K562 (cell line): ENCODE measurements around the gene ZNF646. TPM values are rescaled to one million over a fixed set of nuclear protein-coding genes. Genes with fewer than 3 reads are reported as not detected.
A peak's percentile ranks its signal among the peaks of the same experiment; 100 is the strongest.

Experiments used
- ATF1 ChIP-seq, 2 experiments: fragments of 450-650 bp in 1 of 2; IDR thresholded peaks; 2 replicates each; pipeline ENCODE4 v1.6.1; 2016; ENCODE audit warnings: missing compliant biosample characterization in 1 of 2, missing genetic modification characterization in 1 of 2
- BCL6 ChIP-seq: fragments of 250-450 bp; sonication (Bioruptor Pico); IDR thresholded peaks from 2 replicates; pipeline ENCODE4 v1.4.0; 2020
- CREB3L1 ChIP-seq: fragments of 450-650 bp; IDR thresholded peaks from 2 replicates; pipeline ENCODE4 v1.6.1; 2014; ENCODE audit warnings: low read depth, mild to moderate bottlenecking, moderate library complexity, borderline replicate concordance
- DDX20 ChIP-seq: fragments of 450-650 bp; IDR thresholded peaks from 2 replicates; pipeline ENCODE4 v1.6.1; 2016; ENCODE audit warnings: missing genetic modification characterization, low read depth, mild to moderate bottlenecking, missing compliant biosample characterization, moderate library complexity
- E4F1 ChIP-seq: fragments of 250-450 bp; sonication (Bioruptor Pico); IDR thresholded peaks from 2 replicates; pipeline ENCODE4 v1.5.0; 2021; ENCODE audit warnings: mild to moderate bottlenecking, borderline replicate concordance
- KDM4B ChIP-seq, 2 experiments: fragments of 450-650 bp in 1 of 2; sonication (generic) in 1 of 2; IDR thresholded peaks; 2 replicates each; pipeline ENCODE4 v1.6.1; 2016 to 2017; ENCODE audit warnings: borderline replicate concordance in 2 of 2, antibody characterized with exemption in 1 of 2, low read depth in 1 of 2, mild to moderate bottlenecking in 1 of 2
- KLF10 ChIP-seq: fragments of 250-450 bp; sonication (Bioruptor Pico); IDR thresholded peaks from 2 replicates; pipeline ENCODE4 v1.6.1; 2021; ENCODE audit warnings: matching md5 sums
- MAFG ChIP-seq: fragments of 450-650 bp; conservative IDR thresholded peaks from 2 replicates; pipeline ENCODE4 v1.6.1; 2016; ENCODE audit warnings: missing genetic modification characterization, missing compliant biosample characterization
- MAFK ChIP-seq: IDR thresholded peaks from 2 replicates; pipeline ENCODE4 v1.6.1; 2011; ENCODE audit warnings: low read length, improper control_type of control experiment
- MNT ChIP-seq, 2 experiments: fragments of 450-650 bp; conservative IDR thresholded peaks; 2 replicates each; pipeline ENCODE4 v1.6.1; 2017; ENCODE audit warnings: mild to moderate bottlenecking in 2 of 2, moderate library complexity in 2 of 2
- MYBL2 ChIP-seq, 2 experiments: fragments of 450-650 bp in 1 of 2; sonication (generic) in 1 of 2; formaldehyde crosslinking in 1 of 2; IDR thresholded peaks; 2 replicates each; pipeline versions ENCODE4 v1.6.1 to v1.8.1; 2017 to 2022; ENCODE audit warnings: borderline replicate concordance in 1 of 2, inconsistent platforms in 1 of 2, low read depth in 1 of 2, mild to moderate bottlenecking in 1 of 2, missing genetic modification reagents in 1 of 2, moderate library complexity in 1 of 2
- PTBP1 ChIP-seq: fragments of 200-400 bp; formaldehyde crosslinking; IDR thresholded peaks from 2 replicates; pipeline ENCODE4 v1.6.1; 2017; ENCODE audit warnings: low read depth, low read length
- SMAD1 ChIP-seq: fragments of 150-350 bp; IDR thresholded peaks from 2 replicates; pipeline ENCODE4 v1.6.1; 2014; ENCODE audit warnings: low read length, low read depth; ENCODE audit not compliant: partially characterized antibody
- SNAPC5 ChIP-seq: fragments of 250-450 bp; sonication (Bioruptor Pico); IDR thresholded peaks from 2 replicates; pipeline ENCODE4 v1.8.0; 2021; ENCODE audit warnings: moderate library complexity, mild to moderate bottlenecking, inconsistent platforms
- SRSF7 ChIP-seq: fragments of 200-400 bp; formaldehyde crosslinking; optimal IDR thresholded peaks from 2 replicates; pipeline ENCODE3; 2017; ENCODE audit warnings: mild to moderate bottlenecking, low read depth, low read length
- TFAP4 ChIP-seq: sonication (generic); formaldehyde crosslinking; IDR thresholded peaks from 2 replicates; pipeline ENCODE4 v1.8.0; 2022; ENCODE audit warnings: missing genetic modification reagents, mild to moderate bottlenecking, moderate library complexity, borderline replicate concordance
- THRAP3 ChIP-seq: fragments of 450-650 bp; IDR thresholded peaks from 2 replicates; pipeline ENCODE4 v1.6.1; 2016; ENCODE audit warnings: mild to moderate bottlenecking, inconsistent platforms, borderline replicate concordance
- ZC3H8 ChIP-seq: fragments of 450-650 bp; IDR thresholded peaks from 2 replicates; pipeline ENCODE4 v1.6.1; 2017
- ZNF212 ChIP-seq: fragments of 450-650 bp; formaldehyde crosslinking; IDR thresholded peaks from 2 replicates; pipeline ENCODE4 v1.4.0; 2020; ENCODE audit warnings: mild to moderate bottlenecking
- ZNF668 ChIP-seq: fragments of 250-450 bp; sonication (Bioruptor Pico); IDR thresholded peaks from 2 replicates; pipeline ENCODE4 v1.8.0; 2022; ENCODE audit warnings: mild to moderate bottlenecking, inconsistent platforms
- polyA plus RNA-seq, 8 experiments: library from polyadenylated mRNA; depleted of rRNA in 4 of 8; stranded (reverse) in 5 of 8; unstranded in 3 of 8; fragments of >200 nt; fragmentation: Nextera tagmentation in 2 of 8; fragmentation: Illumina TruSeq in 1 of 8; extraction: Ambion mirVana in 2 of 8; extraction: Trizol in 1 of 8; gene quantifications; 2 replicates each; pipeline versions ENCODE4 v1.2.1 to v1.2.3, GENCODE V29; 2011 to 2014; ENCODE audit warnings: inconsistent platforms in 1 of 8, missing spikeins in 1 of 8
- total RNA-seq, 7 experiments: library from RNA; depleted of rRNA in 6 of 7; stranded (reverse); fragments of >200 nt in 6 of 7; fragmentation: Illumina TruSeq in 2 of 7; extraction: Trizol in 2 of 7; gene quantifications; 2 replicates each; pipeline versions ENCODE4 v1.2.1 to v1.2.3, GENCODE V29; 2011 to 2021; ENCODE audit warnings: low replicate concordance in 1 of 7

ZNF646 gene
- total and polyA plus RNA-seq, 9 of the 15 experiments (the other 6 are each of a cell fraction or from before 2014, with no cell fraction given), result 0.08 to 20.6 (median 8.0) TPM

- no peak for TF ChIP-seq SMAD1
- TF ChIP-seq ZNF212 (CRISPR knock-in tag), result no peak
- TF ChIP-seq CREB3L1, result peak; percentile 87
- no peak for TF ChIP-seq KDM4B (IDR thresholded peaks at IDR 0.05; ENCODE audit: borderline replicate concordance in 2 of 2, low read depth in 1 of 2)
- TF ChIP-seq DDX20 (tag), result no peak
- peak; percentile 73 to 89 for TF ChIP-seq MNT (conservative IDR thresholded peaks at IDR 0.05)
- TF ChIP-seq ZC3H8, result no peak
- no peak for TF ChIP-seq BCL6 (CRISPR knock-in tag)
- TF ChIP-seq E4F1 (CRISPR knock-in tag), result no peak
- no peak for TF ChIP-seq SRSF7
- TF ChIP-seq ATF1 (CRISPR knock-in tag; IDR thresholded peaks at IDR 0.05), result no peak
- TF ChIP-seq ATF1 (tag; IDR thresholded peaks at IDR 0.05), result peak; percentile 77
- TF ChIP-seq MAFG (tag), result no peak
- no peak for TF ChIP-seq SNAPC5 (CRISPR knock-in tag)
- peak; percentile 78 for TF ChIP-seq MYBL2 (IDR thresholded peaks at IDR 0.05; ENCODE audit: low read depth)
- no peak for TF ChIP-seq MYBL2 (CRISPR knock-in tag; IDR thresholded peaks at IDR 0.05; ENCODE audit: borderline replicate concordance)
- no peak for TF ChIP-seq PTBP1
- TF ChIP-seq ZNF668 (CRISPR knock-in tag), result no peak
- TF ChIP-seq KLF10, result no peak
- peak; percentile 98 for TF ChIP-seq TFAP4 (CRISPR knock-in tag)
- TF ChIP-seq MAFK, result no peak
- TF ChIP-seq THRAP3, result no peak
These were observed 20.4 kb downstream of the ZNF646 start, which contains the start of gene VKORC1 (continued) for GRCh38 chr16:31094424-31095120.
